HepG2 (cell line): ENCODE data around the gene GSTA5. TPM values are rescaled to one million over a fixed set of nuclear protein-coding genes. Genes with fewer than 3 reads are reported as not detected.

Experiments
- BORCS8-MEF2B ChIP-seq: sonication (generic); formaldehyde crosslinking; IDR thresholded peaks from 2 replicates; pipeline ENCODE4 v1.8.0; 2022; ENCODE audit warnings: mild to moderate bottlenecking, missing genetic modification reagents
- CAMTA2 ChIP-seq: sonication (generic); formaldehyde crosslinking; IDR thresholded peaks from 2 replicates; pipeline ENCODE4 v1.4.0; 2020; ENCODE audit warnings: mild to moderate bottlenecking, missing genetic modification reagents, borderline replicate concordance
- HOXA9 ChIP-seq: sonication (generic); formaldehyde crosslinking; IDR thresholded peaks from 2 replicates; pipeline ENCODE4 v1.8.1; 2022; ENCODE audit warnings: missing genetic modification reagents, mild to moderate bottlenecking, moderate library complexity, borderline replicate concordance
- KDM4B ChIP-seq: sonication (generic); formaldehyde crosslinking; IDR thresholded peaks from 2 replicates; pipeline ENCODE4 v1.4.0; 2020; ENCODE audit warnings: missing genetic modification reagents
- RFXANK ChIP-seq: IDR thresholded peaks from 2 replicates; pipeline ENCODE4 v1.6.1; 2016
- SIX4 ChIP-seq: sonication (generic); formaldehyde crosslinking; IDR thresholded peaks from 2 replicates; pipeline ENCODE4 v1.4.0; 2020; ENCODE audit warnings: missing genetic modification reagents
- SMAD9 ChIP-seq: sonication (generic); formaldehyde crosslinking; IDR thresholded peaks from 2 replicates; pipeline ENCODE4 v1.5.1; 2020; ENCODE audit warnings: mild to moderate bottlenecking, missing genetic modification reagents
- STAT5B ChIP-seq: sonication (generic); formaldehyde crosslinking; IDR thresholded peaks from 2 replicates; pipeline ENCODE4 v1.4.0; 2020; ENCODE audit warnings: missing genetic modification reagents
- TBX2 ChIP-seq: sonication (generic); formaldehyde crosslinking; IDR thresholded peaks from 2 replicates; pipeline ENCODE4 v1.5.0; 2020; ENCODE audit warnings: missing genetic modification reagents, mild to moderate bottlenecking, borderline replicate concordance
- ZNF446 ChIP-seq: sonication (generic); formaldehyde crosslinking; IDR thresholded peaks from 2 replicates; pipeline ENCODE4 v1.5.0; 2020; ENCODE audit warnings: mild to moderate bottlenecking, missing genetic modification reagents
- ZNF644 ChIP-seq: IDR thresholded peaks from 2 replicates; pipeline ENCODE4 v1.6.1; 2016; ENCODE audit warnings: low read depth
- polyA plus RNA-seq, 8 experiments: library from polyadenylated mRNA; depleted of rRNA in 3 of 8; stranded (reverse) in 7 of 8; unstranded in 1 of 8; fragments of >200 nt; fragmentation: Illumina TruSeq in 4 of 8; extraction: Trizol in 4 of 8; gene quantifications; 2 replicates each; pipeline versions ENCODE4 v1.2.1 to v1.2.3, GENCODE V29; 2011 to 2016; ENCODE audit warnings: low read depth in 4 of 8, missing spikeins in 1 of 8, mixed read lengths in 1 of 8; ENCODE audit not compliant: insufficient read depth in 1 of 8
- total RNA-seq, 5 experiments: library from RNA; depleted of rRNA; stranded (reverse); fragments of >200 nt; fragmentation: Illumina TruSeq; extraction: Trizol; gene quantifications; 2 replicates each; pipeline ENCODE4 v1.2.3, GENCODE V29; 2016; ENCODE audit warnings: low read depth in 1 of 5
- TF ChIP-seq, protein P1 (sequence below): IDR thresholded peaks from 2 replicates; pipeline ENCODE4 v1.6.1; 2012; ENCODE audit warnings: low read length, improper control_type of control experiment
- TF ChIP-seq, protein P2 (sequence below): sonication (generic); formaldehyde crosslinking; IDR thresholded peaks from 2 replicates; pipeline ENCODE4 v1.4.0; 2020; ENCODE audit warnings: mild to moderate bottlenecking, missing genetic modification reagents
- TF ChIP-seq, protein P3 (sequence below): sonication (generic); formaldehyde crosslinking; IDR thresholded peaks from 2 replicates; pipeline ENCODE4 v1.9.0; 2022; ENCODE audit warnings: missing genetic modification reagents, mild to moderate bottlenecking, borderline replicate concordance
- TF ChIP-seq, protein P4 (sequence below): sonication (generic); formaldehyde crosslinking; IDR thresholded peaks from 2 replicates; pipeline ENCODE4 v1.8.0; 2022; ENCODE audit warnings: missing genetic modification reagents, mild to moderate bottlenecking, borderline replicate concordance
- TF ChIP-seq, protein P5 (sequence below): sonication (generic); formaldehyde crosslinking; conservative IDR thresholded peaks from 2 replicates; pipeline ENCODE4 v1.4.0; 2020; ENCODE audit warnings: missing genetic modification reagents

GSTA5 gene
- total and polyA plus RNA-seq, 2 of the 13 experiments (the other 11 are each of a cell fraction or from before 2014, with no cell fraction given), result not detected

DNA sequence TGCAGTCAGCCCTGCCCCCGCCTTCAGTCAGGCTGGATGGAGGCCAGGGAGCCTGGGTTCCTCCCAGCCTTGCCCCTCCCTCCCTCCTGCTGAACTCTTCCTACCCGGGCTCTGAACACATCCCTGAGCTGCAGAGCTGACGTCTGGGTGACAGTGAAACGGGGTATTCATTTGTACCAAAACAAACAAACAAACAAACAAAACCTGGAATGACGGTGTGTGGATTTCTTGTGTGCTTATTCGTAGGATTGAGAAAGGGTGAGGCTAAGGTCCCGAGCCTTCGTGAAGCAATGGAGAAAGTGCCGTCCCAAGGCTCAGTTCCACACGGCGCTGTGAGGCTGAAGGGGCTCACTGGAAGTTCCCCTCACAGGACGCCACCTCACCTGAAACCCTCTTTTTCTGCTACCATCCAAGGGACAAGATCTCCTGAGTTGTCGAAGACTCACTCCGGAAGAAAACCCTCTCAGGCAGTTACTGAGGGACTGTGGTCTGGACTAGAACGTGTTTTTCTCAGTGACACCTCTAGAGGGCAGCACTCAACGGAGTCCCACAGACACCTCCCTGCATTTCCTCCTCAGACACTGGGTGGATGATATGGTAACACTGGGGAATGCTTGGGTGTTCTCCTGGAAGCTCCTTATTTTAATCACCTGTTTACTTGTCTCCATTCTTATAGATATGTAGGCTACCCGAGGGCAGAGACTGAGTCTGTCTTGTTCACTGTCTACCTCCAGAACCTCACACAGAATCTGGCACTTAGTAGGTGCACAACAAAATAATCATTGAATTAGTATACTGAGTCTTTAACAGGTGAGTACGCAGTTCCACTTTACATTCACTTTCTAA lies 41.6 kb upstream of the GSTA5 start (continued):
- TF ChIP-seq CAMTA2 (CRISPR knock-in tag) (no peak), SMAD9 (CRISPR knock-in tag) (no peak), SIX4 (CRISPR knock-in tag) (no peak), KDM4B (CRISPR knock-in tag) (no peak), BORCS8-MEF2B (no peak), HOXA9 (CRISPR knock-in tag) (no peak), RFXANK (no peak), ZNF644 (CRISPR knock-in tag) (peak; percentile 54; the same call in 1 of the 2 replicates), TBX2 (0 out of 2 replicates have a peak, but pooled peaks have one; percentile 34), STAT5B (CRISPR knock-in tag) (no peak), ZNF446 (no peak)
- TF ChIP-seq, protein P1, sequence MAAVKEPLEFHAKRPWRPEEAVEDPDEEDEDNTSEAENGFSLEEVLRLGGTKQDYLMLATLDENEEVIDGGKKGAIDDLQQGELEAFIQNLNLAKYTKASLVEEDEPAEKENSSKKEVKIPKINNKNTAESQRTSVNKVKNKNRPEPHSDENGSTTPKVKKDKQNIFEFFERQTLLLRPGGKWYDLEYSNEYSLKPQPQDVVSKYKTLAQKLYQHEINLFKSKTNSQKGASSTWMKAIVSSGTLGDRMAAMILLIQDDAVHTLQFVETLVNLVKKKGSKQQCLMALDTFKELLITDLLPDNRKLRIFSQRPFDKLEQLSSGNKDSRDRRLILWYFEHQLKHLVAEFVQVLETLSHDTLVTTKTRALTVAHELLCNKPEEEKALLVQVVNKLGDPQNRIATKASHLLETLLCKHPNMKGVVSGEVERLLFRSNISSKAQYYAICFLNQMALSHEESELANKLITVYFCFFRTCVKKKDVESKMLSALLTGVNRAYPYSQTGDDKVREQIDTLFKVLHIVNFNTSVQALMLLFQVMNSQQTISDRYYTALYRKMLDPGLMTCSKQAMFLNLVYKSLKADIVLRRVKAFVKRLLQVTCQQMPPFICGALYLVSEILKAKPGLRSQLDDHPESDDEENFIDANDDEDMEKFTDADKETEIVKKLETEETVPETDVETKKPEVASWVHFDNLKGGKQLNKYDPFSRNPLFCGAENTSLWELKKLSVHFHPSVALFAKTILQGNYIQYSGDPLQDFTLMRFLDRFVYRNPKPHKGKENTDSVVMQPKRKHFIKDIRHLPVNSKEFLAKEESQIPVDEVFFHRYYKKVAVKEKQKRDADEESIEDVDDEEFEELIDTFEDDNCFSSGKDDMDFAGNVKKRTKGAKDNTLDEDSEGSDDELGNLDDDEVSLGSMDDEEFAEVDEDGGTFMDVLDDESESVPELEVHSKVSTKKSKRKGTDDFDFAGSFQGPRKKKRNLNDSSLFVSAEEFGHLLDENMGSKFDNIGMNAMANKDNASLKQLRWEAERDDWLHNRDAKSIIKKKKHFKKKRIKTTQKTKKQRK, result no peak
- TF ChIP-seq, protein P2, sequence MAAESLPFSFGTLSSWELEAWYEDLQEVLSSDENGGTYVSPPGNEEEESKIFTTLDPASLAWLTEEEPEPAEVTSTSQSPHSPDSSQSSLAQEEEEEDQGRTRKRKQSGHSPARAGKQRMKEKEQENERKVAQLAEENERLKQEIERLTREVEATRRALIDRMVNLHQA, result no peak
- TF ChIP-seq, protein P3, sequence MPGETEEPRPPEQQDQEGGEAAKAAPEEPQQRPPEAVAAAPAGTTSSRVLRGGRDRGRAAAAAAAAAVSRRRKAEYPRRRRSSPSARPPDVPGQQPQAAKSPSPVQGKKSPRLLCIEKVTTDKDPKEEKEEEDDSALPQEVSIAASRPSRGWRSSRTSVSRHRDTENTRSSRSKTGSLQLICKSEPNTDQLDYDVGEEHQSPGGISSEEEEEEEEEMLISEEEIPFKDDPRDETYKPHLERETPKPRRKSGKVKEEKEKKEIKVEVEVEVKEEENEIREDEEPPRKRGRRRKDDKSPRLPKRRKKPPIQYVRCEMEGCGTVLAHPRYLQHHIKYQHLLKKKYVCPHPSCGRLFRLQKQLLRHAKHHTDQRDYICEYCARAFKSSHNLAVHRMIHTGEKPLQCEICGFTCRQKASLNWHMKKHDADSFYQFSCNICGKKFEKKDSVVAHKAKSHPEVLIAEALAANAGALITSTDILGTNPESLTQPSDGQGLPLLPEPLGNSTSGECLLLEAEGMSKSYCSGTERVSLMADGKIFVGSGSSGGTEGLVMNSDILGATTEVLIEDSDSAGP (CRISPR knock-in tag), result peak; percentile 33; the same call in 1 of the 2 replicates
- TF ChIP-seq, protein P4, sequence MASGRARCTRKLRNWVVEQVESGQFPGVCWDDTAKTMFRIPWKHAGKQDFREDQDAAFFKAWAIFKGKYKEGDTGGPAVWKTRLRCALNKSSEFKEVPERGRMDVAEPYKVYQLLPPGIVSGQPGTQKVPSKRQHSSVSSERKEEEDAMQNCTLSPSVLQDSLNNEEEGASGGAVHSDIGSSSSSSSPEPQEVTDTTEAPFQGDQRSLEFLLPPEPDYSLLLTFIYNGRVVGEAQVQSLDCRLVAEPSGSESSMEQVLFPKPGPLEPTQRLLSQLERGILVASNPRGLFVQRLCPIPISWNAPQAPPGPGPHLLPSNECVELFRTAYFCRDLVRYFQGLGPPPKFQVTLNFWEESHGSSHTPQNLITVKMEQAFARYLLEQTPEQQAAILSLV (CRISPR knock-in tag), result no peak
- TF ChIP-seq, protein P5, sequence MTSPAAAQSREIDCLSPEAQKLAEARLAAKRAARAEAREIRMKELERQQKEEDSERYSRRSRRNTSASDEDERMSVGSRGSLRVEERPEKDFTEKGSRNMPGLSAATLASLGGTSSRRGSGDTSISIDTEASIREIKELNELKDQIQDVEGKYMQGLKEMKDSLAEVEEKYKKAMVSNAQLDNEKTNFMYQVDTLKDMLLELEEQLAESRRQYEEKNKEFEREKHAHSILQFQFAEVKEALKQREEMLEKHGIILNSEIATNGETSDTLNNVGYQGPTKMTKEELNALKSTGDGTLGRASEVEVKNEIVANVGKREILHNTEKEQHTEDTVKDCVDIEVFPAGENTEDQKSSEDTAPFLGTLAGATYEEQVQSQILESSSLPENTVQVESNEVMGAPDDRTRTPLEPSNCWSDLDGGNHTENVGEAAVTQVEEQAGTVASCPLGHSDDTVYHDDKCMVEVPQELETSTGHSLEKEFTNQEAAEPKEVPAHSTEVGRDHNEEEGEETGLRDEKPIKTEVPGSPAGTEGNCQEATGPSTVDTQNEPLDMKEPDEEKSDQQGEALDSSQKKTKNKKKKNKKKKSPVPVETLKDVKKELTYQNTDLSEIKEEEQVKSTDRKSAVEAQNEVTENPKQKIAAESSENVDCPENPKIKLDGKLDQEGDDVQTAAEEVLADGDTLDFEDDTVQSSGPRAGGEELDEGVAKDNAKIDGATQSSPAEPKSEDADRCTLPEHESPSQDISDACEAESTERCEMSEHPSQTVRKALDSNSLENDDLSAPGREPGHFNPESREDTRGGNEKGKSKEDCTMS (CRISPR knock-in tag), result no peak
